H1 (cell line): ENCODE results near the gene VAT1L. TPM values are rescaled to one million over a fixed set of nuclear protein-coding genes. Genes with fewer than 3 reads are reported as not detected.

Source experiments
- CTCF ChIA-PET: fragments of 300-600 bp; sonication (Branson Sonifier 250); formaldehyde crosslinking; loops from one replicate; lab custom pipeline; 2021; ENCODE audit not compliant: partially characterized antibody; lab: Charles Lee
- POLR2A ChIA-PET: fragments of 300-600 bp; sonication (Branson Sonifier 250); formaldehyde crosslinking; loops from one replicate; lab custom pipeline; 2021; ENCODE audit warnings: inconsistent platforms; ENCODE audit not compliant: partially characterized antibody; lab: Charles Lee
- DNase-seq, 2 experiments: peaks; one replicate each; pipeline versions ENCODE4 v3.0.0 to v3.0.0-alpha.2; 2010 to 2022; ENCODE audit warnings: low spot score in 2 of 2, low read depth in 1 of 2, mixed read lengths in 1 of 2
- FAIRE-seq: peaks from 2 replicates; lab custom pipeline; 2011; peaks lifted over from hg19 to GRCh38; lab: Jason Lieb, UNC
- H2AFZ ChIP-seq: 2 replicates; pipeline ENCODE4 v1.8.1; 2012; ENCODE audit warnings: low read length, inconsistent platforms
- H2AK5ac ChIP-seq: 2 replicates; pipeline ENCODE4 v1.6.1; 2013; ENCODE audit warnings: low read depth, low read length
- H2BK120ac ChIP-seq: replicated peaks from 2 replicates; pipeline ENCODE3; 2013; ENCODE audit warnings: low read depth, low read length, inconsistent platforms
- H2BK12ac ChIP-seq: 2 replicates; pipeline ENCODE4 v1.6.1; 2013; ENCODE audit warnings: low read depth, low read length
- H2BK15ac ChIP-seq: 2 replicates; pipeline ENCODE4 v1.6.1; 2013; ENCODE audit warnings: low read length
- H2BK20ac ChIP-seq: 2 replicates; pipeline ENCODE4 v1.6.1; 2013; ENCODE audit warnings: low read length
- H2BK5ac ChIP-seq: 2 replicates; pipeline ENCODE4 v1.6.1; 2013; ENCODE audit warnings: low read depth, low read length
- H3K14ac ChIP-seq: 2 replicates; pipeline ENCODE4 v1.6.1; 2013; ENCODE audit warnings: inconsistent platforms; ENCODE audit not compliant: insufficient read length
- H3K18ac ChIP-seq: 2 replicates; pipeline ENCODE4 v1.6.1; 2013; ENCODE audit warnings: low read length; ENCODE audit errors: extremely low read depth
- H3K23ac ChIP-seq: 2 replicates; pipeline ENCODE4 v1.6.1; 2013; ENCODE audit warnings: inconsistent platforms; ENCODE audit not compliant: insufficient read length
- H3K23me2 ChIP-seq: 2 replicates; pipeline ENCODE4 v1.6.1; 2013; ENCODE audit warnings: low read depth, low read length
- H3K27ac ChIP-seq: 2 replicates; pipeline ENCODE4 v1.6.1; 2011; ENCODE audit warnings: low read depth, low read length, inconsistent platforms
- H3K27me3 ChIP-seq, 4 experiments: replicated peaks in 1 of 4; 1 replicate in 1 of 4; 2 replicates in 3 of 4; pipeline versions ENCODE4 v1.6.1 to v1.8.1; 2011 to 2013; ENCODE audit warnings: low read length in 3 of 4, mild to moderate bottlenecking in 3 of 4, inconsistent platforms in 2 of 4, mixed read lengths in 2 of 4, moderate library complexity in 1 of 4; ENCODE audit not compliant: control insufficient read depth in 3 of 4, insufficient read depth in 3 of 4; ENCODE audit errors: extremely low read depth in 1 of 4
- H3K36me3 ChIP-seq, 4 experiments: 2 replicates each; pipeline versions ENCODE4 v1.6.1 to v1.8.1; 2011 to 2013; ENCODE audit warnings: mild to moderate bottlenecking in 4 of 4, low read length in 3 of 4, moderate library complexity in 2 of 4, control low read depth in 1 of 4, inconsistent platforms in 1 of 4; ENCODE audit not compliant: insufficient read depth in 4 of 4, control insufficient read depth in 2 of 4
- H3K4ac ChIP-seq: replicated peaks from 2 replicates; pipeline ENCODE3; 2013; ENCODE audit warnings: low read length, low read depth, mixed read lengths, inconsistent platforms; ENCODE audit not compliant: insufficient read length
- H3K4me1 ChIP-seq, 4 experiments: replicated peaks in 1 of 4; 1 replicate in 1 of 4; 2 replicates in 3 of 4; pipeline versions ENCODE4 v1.6.1 to v1.8.1; 2011 to 2013; ENCODE audit warnings: low read length in 3 of 4, inconsistent platforms in 2 of 4, mixed read lengths in 1 of 4; ENCODE audit not compliant: insufficient read depth in 4 of 4, control insufficient read depth in 3 of 4
- H3K4me2 ChIP-seq, 2 experiments: 2 replicates each; pipeline versions ENCODE4 v1.6.1 to v1.8.1; 2011 to 2013; ENCODE audit warnings: low read depth in 2 of 2, low read length in 2 of 2, control low read depth in 1 of 2, inconsistent platforms in 1 of 2, mild to moderate bottlenecking in 1 of 2; ENCODE audit not compliant: insufficient read depth in 1 of 2
- H3K4me3 ChIP-seq, 4 experiments: fragments of 200-600, 300-600 bp in 1 of 4; sonication (generic), shearing (Covaris generic), sonication (Bioruptor Twin) in 1 of 4; 2 replicates each; pipeline versions ENCODE4 v1.5.1 to v1.8.1; 2011 to 2016; ENCODE audit warnings: low read length in 4 of 4, low read depth in 3 of 4, control low read depth in 2 of 4, inconsistent platforms in 2 of 4, mild to moderate bottlenecking in 2 of 4, mixed read lengths in 1 of 4, moderate library complexity in 1 of 4; ENCODE audit not compliant: insufficient read depth in 2 of 4; ENCODE audit errors: extremely low read depth in 1 of 4
- H3K56ac ChIP-seq: replicated peaks from 2 replicates; pipeline ENCODE3; 2013; ENCODE audit warnings: low read depth, mild to moderate bottlenecking, mixed read lengths, low read length, inconsistent platforms; ENCODE audit not compliant: insufficient read length
- H3K79me1 ChIP-seq: 2 replicates; pipeline ENCODE4 v1.6.1; 2013; ENCODE audit warnings: low read depth, low read length, control low read depth
- H3K79me2 ChIP-seq, 2 experiments: 2 replicates each; pipeline versions ENCODE4 v1.6.1 to v1.8.1; 2012 to 2013; ENCODE audit warnings: low read length in 2 of 2, mild to moderate bottlenecking in 2 of 2, inconsistent platforms in 1 of 2; ENCODE audit not compliant: insufficient read depth in 2 of 2, control insufficient read depth in 1 of 2
- H3K9ac ChIP-seq, 4 experiments: replicated peaks in 1 of 4; 1 replicate in 1 of 4; 2 replicates in 3 of 4; pipeline versions ENCODE4 v1.6.1 to v1.8.1; 2011 to 2013; ENCODE audit warnings: low read depth in 3 of 4, low read length in 3 of 4, control low read depth in 2 of 4, mild to moderate bottlenecking in 2 of 4, moderate library complexity in 2 of 4, inconsistent platforms in 1 of 4; ENCODE audit errors: extremely low read depth in 1 of 4
- H3K9me3 ChIP-seq, 2 experiments: 2 replicates each; pipeline versions ENCODE4 v1.6.1 to v1.8.1; 2012 to 2013; ENCODE audit warnings: mild to moderate bottlenecking in 2 of 2, moderate library complexity in 2 of 2, control low read depth in 1 of 2, inconsistent platforms in 1 of 2, low read depth in 1 of 2, low read length in 1 of 2, mixed read lengths in 1 of 2; ENCODE audit not compliant: insufficient read depth in 2 of 2
- H4K20me1 ChIP-seq, 2 experiments: replicated peaks in 1 of 2; 2 replicates each; pipeline versions ENCODE3 to v1.8.1; 2011 to 2013; ENCODE audit warnings: inconsistent platforms in 2 of 2, low read length in 2 of 2, mild to moderate bottlenecking in 1 of 2; ENCODE audit not compliant: insufficient read depth in 2 of 2, control insufficient read depth in 1 of 2
- H4K5ac ChIP-seq: 2 replicates; pipeline ENCODE4 v1.6.1; 2013; ENCODE audit warnings: low read length, low read depth, mixed read lengths, inconsistent platforms; ENCODE audit not compliant: insufficient read length
- H4K8ac ChIP-seq: 2 replicates; pipeline ENCODE4 v1.8.0; 2013; ENCODE audit warnings: mild to moderate bottlenecking, moderate library complexity, low read length, inconsistent platforms; ENCODE audit not compliant: insufficient read depth; ENCODE audit errors: extremely low read depth
- H4K91ac ChIP-seq: replicated peaks from 2 replicates; pipeline ENCODE3; 2013; ENCODE audit warnings: low read length, mixed read lengths, inconsistent platforms; ENCODE audit not compliant: insufficient read length
- WGBS, 2 experiments: shearing (Covaris generic) in 1 of 2; methylation state at CpG; one replicate each; pipeline versions ENCODE4 v1.1.6 to v1.1.7; 2013 to 2015; ENCODE audit warnings: low lambda C conversion rate in 2 of 2, mixed read lengths in 2 of 2, inconsistent platforms in 1 of 2, low coverage in 1 of 2, missing lambda C conversion rate in 1 of 2; ENCODE audit not compliant: insufficient replicate concordance in 2 of 2, insufficient coverage in 1 of 2, insufficient read length in 1 of 2; ENCODE audit errors: extremely low coverage in 1 of 2, missing lambda C conversion rate in 1 of 2; 5-methylcytosine and 5-hydroxymethylcytosine counted together
- polyA plus RNA-seq, 7 experiments: library from polyadenylated mRNA; depleted of rRNA in 3 of 7; stranded (reverse) in 5 of 7; unstranded in 2 of 7; fragments of >200 nt in 5 of 7; fragments of 200-250 nt in 2 of 7; gene quantifications; 1 replicate in 5 of 7; 2 replicates in 1 of 7; 4 replicates in 1 of 7; pipeline versions ENCODE4 v1.2.1 to v1.2.3, GENCODE V29; 2011 to 2013; ENCODE audit warnings: missing spikeins in 2 of 7, mixed read lengths in 2 of 7
- total RNA-seq: library from RNA; stranded (reverse); fragmentation: NEBNext Ultra II Directional; extraction: Animal tissue kit (Norgen Biotek cat#: 25700); gene quantifications from 2 replicates; pipeline ENCODE4 v1.2.1, GENCODE V29; 2021

Gene VAT1L
- total and polyA plus RNA-seq, 2 of the 8 experiments (the other 6 are each of a cell fraction or from before 2014, with no cell fraction given), result 46.3 to 48.2 TPM

- CTCF ChIA-PET, result interaction anchor here (0.6 to 2.0 kb wide), 3 partner anchors 17 to 254 kb away, joined by 3 to 4 read pairs (median 4); no protein-coding TSS in a partner anchor
Observed at GRCh38 chr16:77929004-77929403, 140.6 kb downstream of the VAT1L start.

More at GRCh38 chr16:77929004-77929403, 140.6 kb downstream of the VAT1L start:
- H3K9ac ChIP-seq, result no peak overlapping the region
- H3K23me2 ChIP-seq, result no peaks in the 10 kb centered on the region
- 95% methylated on average over 8 of the region's 8 CpGs; no CpG with 5 or more reads in 1 of the 2 experiments for WGBS, 2 experiments
- no peaks in the 10 kb centered on the region for H3K27me3 ChIP-seq
- POLR2A ChIA-PET, result no interaction called here
- H2BK120ac ChIP-seq, result no peak overlapping the region
- no peaks in the 10 kb centered on the region for H4K20me1 ChIP-seq
- no peak overlapping the region for H4K5ac ChIP-seq
- no peak overlapping the region for H3K18ac ChIP-seq
- FAIRE-seq, result no peak
- no peak overlapping the region for H4K8ac ChIP-seq
- H3K4me3 ChIP-seq, result no peak overlapping the region
- no peak overlapping the region for H2BK5ac ChIP-seq
- H3K27ac ChIP-seq, result no peak overlapping the region
- no peak overlapping the region for H2BK12ac ChIP-seq
- no peak overlapping the region for H2BK20ac ChIP-seq
- H3K4ac ChIP-seq, result no peak overlapping the region
- H4K91ac ChIP-seq, result no peak overlapping the region
- no peak for DNase-seq
- H3K79me2 ChIP-seq, result no peaks in the 10 kb centered on the region
- H3K56ac ChIP-seq, result no peak overlapping the region
- peaks cover 0 to 7% (median 0%) of the 10 kb centered on the region in 4 experiments; a peak in 3 of 8 replicates for H3K36me3 ChIP-seq
- H2AFZ ChIP-seq, result no peak overlapping the region
- H3K4me1 ChIP-seq, result no peaks in the 10 kb centered on the region
- no peak overlapping the region for H3K14ac ChIP-seq
- H3K79me1 ChIP-seq, result no peaks in the 10 kb centered on the region
- no peaks in the 10 kb centered on the region for H3K9me3 ChIP-seq
- no peak overlapping the region for H2AK5ac ChIP-seq
- no peak overlapping the region for H2BK15ac ChIP-seq
- no peak overlapping the region for H3K23ac ChIP-seq
- H3K4me2 ChIP-seq, result no peak overlapping the region
